Lower lobe of right lung (tissue), 2 donors: ENCODE results near the gene TCF4. TPM values are rescaled to one million over a fixed set of nuclear protein-coding genes. Genes with fewer than 3 reads are reported as not detected.

Source experiments
- ATAC-seq, 2 donors: fragments of 200-7000 bp; cut with Tn5 transposase; one replicate each; pipeline ENCODE4 v1.9.1; 2020 to 2022; ENCODE audit warnings: mild to moderate bottlenecking in 2 of 2, moderate library complexity in 2 of 2
- DNase-seq: peaks from one replicate; pipeline ENCODE4 v3.0.0-alpha.2; 2020
- H3K27ac ChIP-seq: fragments of 200-600 bp; one replicate; pipeline ENCODE4 v1.8.0; 2022
- H3K27me3 ChIP-seq: fragments of 200-600 bp; one replicate; pipeline ENCODE4 v1.8.0; 2022; ENCODE audit warnings: low read depth
- H3K36me3 ChIP-seq: fragments of 200-600 bp; one replicate; pipeline ENCODE4 v1.8.0; 2022; ENCODE audit warnings: mild to moderate bottlenecking
- H3K4me1 ChIP-seq: fragments of 200-600 bp; one replicate; pipeline ENCODE4 v1.8.0; 2022
- H3K4me3 ChIP-seq: fragments of 200-600 bp; one replicate; pipeline ENCODE4 v1.8.0; 2022; ENCODE audit warnings: mild to moderate bottlenecking
- H3K9me3 ChIP-seq: fragments of 200-600 bp; one replicate; pipeline ENCODE4 v1.8.0; 2022
- intact Hi-C: fragments of 100-400 bp; cut with DNase I; formaldehyde crosslinking; loops from one replicate; pipeline ENCODE4 v1.11.0; 2022
- total RNA-seq: library from RNA; stranded (reverse); fragmentation: NEBNext Ultra II Directional; extraction: Animal tissue kit (Norgen Biotek cat#: 25700); gene quantifications from one replicate; pipeline ENCODE4 v1.2.1, GENCODE V29; 2021
- TF ChIP-seq, protein P1 (sequence below): fragments of 200-600 bp; IDR thresholded peaks from one replicate; pipeline ENCODE4 v1.8.0; 2022; ENCODE audit warnings: antibody characterized with exemption, mild to moderate bottlenecking
- donor health status: DM: no; HTN: yes; CAD: no; lungs with severe emphysema.

The TCF4 gene
- total RNA-seq, 1 donor from 2014 or later = 112 TPM

DNA sequence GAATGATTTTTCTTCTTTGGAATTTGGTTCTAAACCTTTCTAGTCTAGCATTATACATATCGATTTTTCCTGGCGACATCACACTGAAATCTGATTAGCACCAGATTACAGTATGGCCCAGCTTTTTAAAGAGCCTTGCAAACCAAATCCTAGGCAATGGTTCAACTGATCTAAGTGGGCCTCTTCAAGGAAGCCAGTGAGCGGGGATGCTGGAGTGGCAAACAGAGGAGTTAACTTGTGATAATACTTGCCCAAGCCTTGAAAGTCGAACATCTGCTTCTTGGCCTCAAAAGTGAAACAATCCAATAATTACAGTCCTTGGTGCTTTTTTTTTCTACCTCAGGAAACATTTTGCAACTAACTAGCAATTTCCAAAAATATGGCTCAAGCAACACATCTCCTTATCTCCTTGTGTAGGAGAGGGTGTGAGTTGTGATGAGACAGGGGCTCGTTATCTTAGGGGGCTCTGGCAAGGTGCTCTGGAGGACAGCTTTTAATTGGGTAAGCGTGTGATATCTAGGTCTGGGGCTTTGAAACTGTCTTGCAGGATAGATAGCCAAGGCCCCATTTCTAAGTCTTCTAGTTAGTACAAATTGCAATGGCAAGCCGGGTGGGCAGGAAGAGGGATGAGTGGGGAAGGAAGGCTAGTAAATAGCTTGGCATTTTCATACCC lies 388.6 kb downstream of the TCF4 start:
- no peak for ATAC-seq
- no peaks in the 10 kb centered on the region for H3K4me1 ChIP-seq
- H3K36me3 ChIP-seq = no peaks in the 10 kb centered on the region
- peaks cover 5% of the 10 kb centered on the region for H3K9me3 ChIP-seq
- intact Hi-C loops = no loop called here
- TF ChIP-seq, protein P1, sequence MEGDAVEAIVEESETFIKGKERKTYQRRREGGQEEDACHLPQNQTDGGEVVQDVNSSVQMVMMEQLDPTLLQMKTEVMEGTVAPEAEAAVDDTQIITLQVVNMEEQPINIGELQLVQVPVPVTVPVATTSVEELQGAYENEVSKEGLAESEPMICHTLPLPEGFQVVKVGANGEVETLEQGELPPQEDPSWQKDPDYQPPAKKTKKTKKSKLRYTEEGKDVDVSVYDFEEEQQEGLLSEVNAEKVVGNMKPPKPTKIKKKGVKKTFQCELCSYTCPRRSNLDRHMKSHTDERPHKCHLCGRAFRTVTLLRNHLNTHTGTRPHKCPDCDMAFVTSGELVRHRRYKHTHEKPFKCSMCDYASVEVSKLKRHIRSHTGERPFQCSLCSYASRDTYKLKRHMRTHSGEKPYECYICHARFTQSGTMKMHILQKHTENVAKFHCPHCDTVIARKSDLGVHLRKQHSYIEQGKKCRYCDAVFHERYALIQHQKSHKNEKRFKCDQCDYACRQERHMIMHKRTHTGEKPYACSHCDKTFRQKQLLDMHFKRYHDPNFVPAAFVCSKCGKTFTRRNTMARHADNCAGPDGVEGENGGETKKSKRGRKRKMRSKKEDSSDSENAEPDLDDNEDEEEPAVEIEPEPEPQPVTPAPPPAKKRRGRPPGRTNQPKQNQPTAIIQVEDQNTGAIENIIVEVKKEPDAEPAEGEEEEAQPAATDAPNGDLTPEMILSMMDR = no peak
- no peaks in the 10 kb centered on the region for H3K27me3 ChIP-seq
- DNase-seq = no peak
- no peak overlapping the region for H3K4me3 ChIP-seq
- H3K27ac ChIP-seq = no peak overlapping the region

DNA sequence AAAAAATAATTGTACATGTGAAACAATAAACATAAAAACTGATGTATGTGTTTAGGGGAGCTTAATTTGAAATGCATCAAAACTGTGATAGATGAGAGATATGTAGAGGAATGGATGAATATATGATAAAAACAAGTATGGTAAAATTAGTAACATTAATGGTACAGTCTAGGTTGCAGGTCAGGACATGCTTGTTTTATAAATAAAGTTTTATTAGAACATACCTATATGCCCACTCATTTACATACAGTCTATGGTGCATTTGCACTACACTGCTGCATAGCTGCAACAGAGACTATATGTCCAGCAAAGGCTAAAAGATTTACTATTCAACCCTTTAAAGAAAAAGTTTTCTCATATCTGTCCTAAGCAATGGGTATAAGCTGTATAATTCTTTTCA lies 392.1 kb downstream of the TCF4 start:
- Histone ChIP-seq H3K27me3 (no peaks in the 10 kb centered on the region), H3K4me1 (no peaks in the 10 kb centered on the region), H3K4me3 (no peak overlapping the region), H3K36me3 (no peaks in the 10 kb centered on the region), H3K9me3 (no peaks in the 10 kb centered on the region), H3K27ac (no peak overlapping the region)
- TF ChIP-seq, protein P1 = no peak
- no peak for DNase-seq
- intact Hi-C loops = no loop called here
- ATAC-seq = no peak

DNA sequence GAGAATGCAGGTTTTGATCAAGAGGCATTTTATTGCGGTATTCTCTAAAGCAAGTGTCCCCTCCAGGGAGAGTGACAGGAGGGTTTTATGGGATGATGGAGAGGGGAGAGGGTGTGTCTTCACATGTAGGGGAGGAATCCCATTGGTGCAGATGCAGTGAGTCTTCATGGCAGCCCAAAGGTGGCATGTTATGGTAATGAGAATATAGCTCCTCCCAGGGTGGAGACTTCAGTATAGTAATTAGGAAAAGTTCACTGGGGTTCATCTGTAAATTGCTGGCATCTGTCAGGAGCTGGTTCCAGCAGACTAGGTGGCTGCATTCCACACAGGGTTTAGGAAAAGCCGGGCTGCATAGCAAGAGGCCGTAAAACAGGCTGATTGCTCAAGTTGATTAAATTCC lies 398.0 kb downstream of the TCF4 start:
- Histone ChIP-seq H3K27ac (no peak overlapping the region), H3K4me1 (no peaks in the 10 kb centered on the region), H3K27me3 (no peaks in the 10 kb centered on the region), H3K9me3 (no peaks in the 10 kb centered on the region), H3K36me3 (no peaks in the 10 kb centered on the region), H3K4me3 (no peak overlapping the region)
- TF ChIP-seq, protein P1 = no peak
- intact Hi-C loops = no loop called here
- DNase-seq (no peak), ATAC-seq (no peak)

DNA sequence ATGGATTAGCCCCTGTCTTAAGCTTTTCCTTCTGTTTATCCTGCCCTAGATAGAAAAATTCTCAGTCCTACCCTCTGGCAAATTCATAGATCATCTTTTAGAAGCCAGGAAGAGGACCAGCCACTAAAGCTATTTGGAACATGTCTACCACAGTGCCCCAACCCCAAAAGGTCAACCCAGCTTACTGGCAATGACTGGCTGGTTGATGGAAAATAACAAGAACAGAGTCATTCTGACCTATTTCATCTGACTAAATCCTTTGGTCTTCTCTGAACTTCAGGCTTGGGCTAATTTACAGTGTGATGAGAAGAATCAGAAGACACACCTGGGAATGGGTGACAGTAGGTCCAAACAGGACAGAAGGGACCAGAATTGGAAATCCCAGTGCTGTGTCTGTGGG lies 401.4 kb downstream of the TCF4 start:
- no peaks in the 10 kb centered on the region for H3K27me3 ChIP-seq
- intact Hi-C loops = no loop called here
- TF ChIP-seq, protein P1 = no peak
- ATAC-seq (no peak), DNase-seq (no peak)
- no peaks in the 10 kb centered on the region for H3K9me3 ChIP-seq
- no peaks in the 10 kb centered on the region for H3K4me1 ChIP-seq
- H3K27ac ChIP-seq = no peak overlapping the region
- H3K4me3 ChIP-seq = no peak overlapping the region
- no peaks in the 10 kb centered on the region for H3K36me3 ChIP-seq

DNA sequence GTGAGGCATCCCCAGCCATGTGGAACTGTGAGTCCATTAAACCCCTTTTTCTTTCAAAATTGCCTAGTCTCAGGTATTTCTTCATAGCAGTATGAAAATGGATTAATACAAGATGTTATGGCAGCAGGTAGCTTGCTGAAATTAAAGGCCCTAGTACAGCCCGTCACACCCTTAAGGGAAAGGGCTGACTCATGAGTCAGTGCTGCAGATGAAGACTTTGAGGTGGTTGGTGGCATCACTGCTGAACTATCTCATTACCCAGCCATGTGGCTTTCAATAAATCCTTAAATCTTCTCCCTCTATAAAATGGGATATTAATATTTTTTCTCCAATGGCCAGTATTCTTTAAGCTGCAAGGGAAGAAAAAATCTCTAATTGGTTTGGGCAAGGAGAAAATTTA lies 402.6 kb downstream of the TCF4 start:
- no peaks in the 10 kb centered on the region for H3K36me3 ChIP-seq
- ATAC-seq (no peak), DNase-seq (no peak)
- H3K4me3 ChIP-seq = no peak overlapping the region
- intact Hi-C loops = no loop called here
- H3K27ac ChIP-seq = no peak overlapping the region
- H3K9me3 ChIP-seq = no peaks in the 10 kb centered on the region
- H3K27me3 ChIP-seq = no peaks in the 10 kb centered on the region
- TF ChIP-seq, protein P1 = no peak
- no peaks in the 10 kb centered on the region for H3K4me1 ChIP-seq

DNA sequence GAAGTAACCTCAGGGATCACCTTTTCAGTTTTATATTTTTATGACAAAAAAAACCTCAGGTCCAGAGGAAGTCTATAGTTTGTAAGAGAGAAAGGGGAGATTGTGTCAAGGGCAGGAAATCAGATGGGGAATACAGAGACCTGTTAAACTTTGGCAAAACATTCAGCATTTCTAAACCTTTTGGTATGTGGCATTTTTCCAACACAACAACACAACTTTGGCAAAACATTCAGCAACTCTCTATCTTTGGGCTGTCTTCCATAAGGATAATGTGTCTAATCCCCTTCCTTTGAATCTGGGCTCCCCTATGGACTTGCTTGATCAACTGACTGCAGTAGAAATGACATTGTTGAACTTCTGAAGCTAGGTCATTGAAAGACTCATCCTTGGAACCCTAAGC lies 408.2 kb downstream of the TCF4 start:
- Histone ChIP-seq H3K36me3 (no peaks in the 10 kb centered on the region), H3K27ac (no peak overlapping the region), H3K4me1 (no peaks in the 10 kb centered on the region), H3K27me3 (no peaks in the 10 kb centered on the region), H3K4me3 (no peak overlapping the region), H3K9me3 (no peaks in the 10 kb centered on the region)
- DNase-seq (no peak), ATAC-seq (no peak)
- intact Hi-C loops = no loop called here
- TF ChIP-seq, protein P1 = no peak
